AG04449 (cell line): ENCODE results near the gene YES1.
"Not testable (repeated sequence)": the region's sequence is repeated elsewhere in the genome, so short reads cannot be mapped to it uniquely, and the experiment has no call there.

Source experiments
- CTCF ChIA-PET: fragments of 350-600 bp; formaldehyde crosslinking; extraction: SDS; loops from one replicate; lab custom pipeline; 2021; ENCODE audit warnings: antibody characterized with exemption; lab: Yijun Ruan, JAX
- POLR2A ChIA-PET: fragments of 400-600, 350-600 bp; formaldehyde crosslinking; extraction: SDS; loops from one replicate; lab custom pipeline; 2020; ENCODE audit warnings: antibody characterized with exemption, inconsistent platforms; lab: Yijun Ruan, JAX
- DNase-seq: peaks from one replicate; pipeline ENCODE4 v3.0.0-alpha.2; 2010; ENCODE audit warnings: low read depth, low spot score
- H3K4me3 ChIP-seq: 2 replicates; pipeline ENCODE4 v1.5.1; 2011; ENCODE audit warnings: low read depth, mild to moderate bottlenecking, control low read depth, low read length
- TF ChIP-seq, protein P1 (sequence below): IDR thresholded peaks from one replicate; pipeline ENCODE4 v1.5.1; 2011; ENCODE audit warnings: mild to moderate bottlenecking, moderate library complexity, low read length, control low read depth, inconsistent platforms; ENCODE audit not compliant: insufficient read depth; ENCODE audit errors: missing control alignments

YES1 gene

DNA sequence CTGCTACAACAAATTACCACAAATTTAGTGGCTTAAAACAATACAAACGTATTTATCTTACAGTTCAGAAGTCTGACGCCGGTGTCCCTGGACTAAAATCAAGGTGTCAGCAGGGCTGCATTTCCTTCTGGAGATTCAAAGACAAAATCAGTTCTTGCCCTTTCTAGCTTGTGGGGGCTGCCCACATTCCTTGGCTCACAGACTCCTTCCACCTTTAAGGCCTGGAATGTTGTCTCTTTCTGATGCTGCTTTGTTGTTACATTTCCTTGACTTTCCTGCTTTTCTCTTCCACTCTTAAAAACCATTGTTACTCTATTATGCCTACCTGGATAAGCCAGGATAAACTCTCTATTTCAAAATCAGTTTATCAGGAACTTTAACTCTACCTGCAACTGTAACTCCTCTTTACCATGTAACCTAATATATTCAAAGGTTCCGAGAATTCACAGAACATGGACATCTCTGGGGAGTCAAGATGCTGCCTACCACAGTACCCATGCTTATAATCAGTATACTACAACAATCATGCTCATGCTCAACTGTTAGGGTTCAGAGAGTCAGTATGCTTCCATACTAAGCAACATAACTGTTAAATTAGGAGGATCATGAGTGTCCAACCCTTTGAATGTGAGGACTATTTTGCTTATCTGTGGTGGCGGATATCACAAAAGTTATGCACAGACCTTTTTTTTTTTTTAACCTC lies 27.4 kb downstream of the YES1 start:
- CTCF ChIA-PET, result interaction anchor here (1.8 kb wide), 1 partner anchor 47 kb away, joined by 6 read pairs; no protein-coding TSS in a partner anchor
- DNase-seq, result no peak
- POLR2A ChIA-PET, result no interaction called here
- H3K4me3 ChIP-seq, result no peak overlapping the region
- TF ChIP-seq, protein P1, sequence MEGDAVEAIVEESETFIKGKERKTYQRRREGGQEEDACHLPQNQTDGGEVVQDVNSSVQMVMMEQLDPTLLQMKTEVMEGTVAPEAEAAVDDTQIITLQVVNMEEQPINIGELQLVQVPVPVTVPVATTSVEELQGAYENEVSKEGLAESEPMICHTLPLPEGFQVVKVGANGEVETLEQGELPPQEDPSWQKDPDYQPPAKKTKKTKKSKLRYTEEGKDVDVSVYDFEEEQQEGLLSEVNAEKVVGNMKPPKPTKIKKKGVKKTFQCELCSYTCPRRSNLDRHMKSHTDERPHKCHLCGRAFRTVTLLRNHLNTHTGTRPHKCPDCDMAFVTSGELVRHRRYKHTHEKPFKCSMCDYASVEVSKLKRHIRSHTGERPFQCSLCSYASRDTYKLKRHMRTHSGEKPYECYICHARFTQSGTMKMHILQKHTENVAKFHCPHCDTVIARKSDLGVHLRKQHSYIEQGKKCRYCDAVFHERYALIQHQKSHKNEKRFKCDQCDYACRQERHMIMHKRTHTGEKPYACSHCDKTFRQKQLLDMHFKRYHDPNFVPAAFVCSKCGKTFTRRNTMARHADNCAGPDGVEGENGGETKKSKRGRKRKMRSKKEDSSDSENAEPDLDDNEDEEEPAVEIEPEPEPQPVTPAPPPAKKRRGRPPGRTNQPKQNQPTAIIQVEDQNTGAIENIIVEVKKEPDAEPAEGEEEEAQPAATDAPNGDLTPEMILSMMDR, result no peak

- ChIA-PET POLR2A (interaction anchor here (0.7 kb wide), 2 partner anchors 34 to 64 kb away, joined by 3 to 6 read pairs; no protein-coding TSS in a partner anchor), CTCF (no interaction called here)
- TF ChIP-seq, protein P1, result no peak
- H3K4me3 ChIP-seq, result no peak overlapping the region
- no peak for DNase-seq
These were observed 33.7 kb downstream of the YES1 start for GRCh38 chr18:778194-778927.

GRCh38 chr18:777021-777420 lies 35.0 kb downstream of the YES1 start:
- no peak for DNase-seq
- ChIA-PET CTCF (no interaction called here), POLR2A (no interaction called here)
- no peak overlapping the region for H3K4me3 ChIP-seq
- TF ChIP-seq, protein P1, result no peak

GRCh38 chr18:776044-776443 lies 36.0 kb downstream of the YES1 start:
- POLR2A ChIA-PET, H3K4me3 ChIP-seq, DNase-seq: not testable (repeated sequence)
- CTCF ChIA-PET, result interaction anchor here (0.6 kb wide), 1 partner anchor 8 kb away, joined by 3 read pairs; no protein-coding TSS in a partner anchor

DNA sequence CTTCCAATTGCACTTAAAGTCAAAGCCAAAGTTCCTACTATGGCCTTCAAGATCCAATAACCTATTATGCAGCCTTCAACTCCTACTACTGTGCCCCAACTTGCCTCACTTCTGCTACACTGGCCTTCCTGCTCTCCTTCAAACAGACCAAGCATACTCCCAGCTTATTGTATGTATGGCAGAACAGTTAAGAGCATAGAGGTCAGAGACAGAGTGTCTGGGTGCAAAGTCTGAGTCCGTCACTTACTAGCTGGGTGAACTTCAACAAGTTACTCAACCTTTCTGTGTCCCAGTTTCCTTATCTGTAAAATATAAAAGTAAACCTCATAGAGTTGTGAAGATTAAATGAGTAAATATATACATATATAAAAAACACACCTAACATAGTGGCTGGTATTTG lies 37.2 kb downstream of the YES1 start:
- ChIA-PET CTCF (interaction anchor here (1.6 kb wide), 1 partner anchor 56 kb away, joined by 4 read pairs; no protein-coding TSS in a partner anchor), POLR2A (no interaction called here)
- no peak overlapping the region for H3K4me3 ChIP-seq
- TF ChIP-seq, protein P1, result no peak
- no peak for DNase-seq

- CTCF ChIA-PET, result interaction anchor here (1.6 kb wide), 1 partner anchor 56 kb away, joined by 4 read pairs; no protein-coding TSS in a partner anchor
- POLR2A ChIA-PET, result no interaction called here
- no peak overlapping the region for H3K4me3 ChIP-seq
- DNase-seq, result no peak
- TF ChIP-seq, protein P1, result no peak
These were observed 37.9 kb downstream of the YES1 start for GRCh38 chr18:773980-774624.
